ENCODE measurements around the gene FAHD1. TPM values are rescaled to one million over a fixed set of nuclear protein-coding genes. Genes with fewer than 3 reads are reported as not detected.

The FAHD1 gene
- total RNA-seq, 2 experiments from 2014 or later = 4.1 to 4.5 TPM

- peaks cover 7% of the 10 kb centered on the region for H3K36me3 Mint-ChIP-seq (ENCODE audit: low read depth)
- Histone ChIP-seq H3K27me3 (ENCODE audit: control insufficient read depth in 1 of 2, insufficient read depth in 2 of 2, low read length in 2 of 2) (no peaks in the 10 kb centered on the region), H3K4me3 (ENCODE audit: low read length) (no peak overlapping the region), H3K36me3 (ENCODE audit: insufficient read depth, low read length) (peaks cover 38% of the 10 kb centered on the region), H3K4me1 (ENCODE audit: insufficient read depth, low read length) (peaks cover 13% of the 10 kb centered on the region), H3K9me3 (ENCODE audit: control insufficient read depth in 1 of 2, insufficient read depth in 1 of 2, low read length in 2 of 2) (peaks cover 0 to 6% of the 10 kb centered on the region in 2 experiments), H3K27ac (ENCODE audit: low read depth in 1 of 2, low read length in 2 of 2) (no peak overlapping the region)
- no peaks in the 10 kb centered on the region for H3K27me3 Mint-ChIP-seq
- ChIA-PET POLR2A (no interaction called here), CTCF (no interaction called here)
- ATAC-seq (ENCODE audit: poor library complexity) (no peak), DNase-seq (no peak)
- H3K27ac Mint-ChIP-seq = no peak overlapping the region
- TF ChIP-seq CTCF (IDR thresholded peaks at IDR 0.05) = no peak
- peaks cover under 1% of the 10 kb centered on the region for H3K4me1 Mint-ChIP-seq (ENCODE audit: low read depth)
- H3K9me3 Mint-ChIP-seq = no peaks in the 10 kb centered on the region
- H3K4me3 Mint-ChIP-seq = no peak overlapping the region
- intact Hi-C loops (cut with DNase I, micrococcal nuclease) = no loop called here
Measured at GRCh38 chr16:1790261-1790610, 36.8 kb upstream of the FAHD1 start.

GRCh38 chr16:1790611-1791255, 36.3 kb upstream of the FAHD1 start:
- no peak overlapping the region for H3K27ac Mint-ChIP-seq
- no peak overlapping the region for H3K4me3 ChIP-seq (ENCODE audit: low read length)
- H3K27ac ChIP-seq (ENCODE audit: low read depth in 1 of 2, low read length in 2 of 2) = no peak overlapping the region
- DNase-seq (peak in 1 of 14 experiments; percentile 20), ATAC-seq (ENCODE audit: poor library complexity) (no peak)
- no peaks in the 10 kb centered on the region for H3K9me3 Mint-ChIP-seq
- H3K4me3 Mint-ChIP-seq = no peak overlapping the region
- ChIA-PET CTCF (no interaction called here), POLR2A (interaction anchor here (1.4 to 1.5 kb wide), 2 partner anchors 8 to 35 kb away, joined by 3 to 9 read pairs; partner anchors contain the start of genes HAGH, NUBP2 and SPSB3)
- intact Hi-C loops (cut with DNase I, micrococcal nuclease) = no loop called here
- H3K4me1 Mint-ChIP-seq (ENCODE audit: low read depth) = no peaks in the 10 kb centered on the region
- TF ChIP-seq CTCF (IDR thresholded peaks at IDR 0.05) = no peak
- H3K27me3 ChIP-seq (ENCODE audit: control insufficient read depth in 1 of 2, insufficient read depth in 2 of 2, low read length in 2 of 2) = no peaks in the 10 kb centered on the region
- H3K36me3 ChIP-seq (ENCODE audit: insufficient read depth, low read length) = peaks cover 37% of the 10 kb centered on the region
- no peaks in the 10 kb centered on the region for H3K27me3 Mint-ChIP-seq
- peaks cover 8% of the 10 kb centered on the region for H3K4me1 ChIP-seq (ENCODE audit: insufficient read depth, low read length)
- peaks cover 0 to 6% of the 10 kb centered on the region in 2 experiments for H3K9me3 ChIP-seq (ENCODE audit: control insufficient read depth in 1 of 2, insufficient read depth in 1 of 2, low read length in 2 of 2)
- H3K36me3 Mint-ChIP-seq (ENCODE audit: low read depth) = peaks cover 7% of the 10 kb centered on the region

- H3K4me3 ChIP-seq (ENCODE audit: low read length) = no peak overlapping the region
- ChIA-PET CTCF (no interaction called here), POLR2A (interaction anchor here (1.4 to 1.5 kb wide), 2 partner anchors 9 to 35 kb away, joined by 3 to 9 read pairs; partner anchors contain the start of genes HAGH, NUBP2 and SPSB3)
- Mint-ChIP-seq H3K4me1 (ENCODE audit: low read depth) (no peaks in the 10 kb centered on the region), H3K9me3 (no peaks in the 10 kb centered on the region), H3K36me3 (ENCODE audit: low read depth) (peaks cover 7% of the 10 kb centered on the region), H3K4me3 (no peak overlapping the region), H3K27me3 (no peaks in the 10 kb centered on the region), H3K27ac (no peak overlapping the region)
- peak in 1 of 14 experiments; percentile 23 for DNase-seq
- H3K27me3 ChIP-seq (ENCODE audit: control insufficient read depth in 1 of 2, insufficient read depth in 2 of 2, low read length in 2 of 2) = no peaks in the 10 kb centered on the region
- no peak for TF ChIP-seq CTCF (IDR thresholded peaks at IDR 0.05)
- no peak overlapping the region for H3K27ac ChIP-seq (ENCODE audit: low read depth in 1 of 2, low read length in 2 of 2)
- H3K4me1 ChIP-seq (ENCODE audit: insufficient read depth, low read length) = peaks cover 2% of the 10 kb centered on the region
- intact Hi-C loops (cut with DNase I, micrococcal nuclease) = no loop called here
- no peak for ATAC-seq (ENCODE audit: poor library complexity)
- H3K36me3 ChIP-seq (ENCODE audit: insufficient read depth, low read length) = peaks cover 31% of the 10 kb centered on the region
- peaks cover 0 to 4% of the 10 kb centered on the region in 2 experiments for H3K9me3 ChIP-seq (ENCODE audit: control insufficient read depth in 1 of 2, insufficient read depth in 1 of 2, low read length in 2 of 2)
Measured at GRCh38 chr16:1791256-1791942, 35.6 kb upstream of the FAHD1 start.
